Left ventricle myocardium superior (tissue), 1 donor: ENCODE results near the gene ACVR2B. TPM values are rescaled to one million over a fixed set of nuclear protein-coding genes. Genes with fewer than 3 reads are reported as not detected.

Experiments used
- ATAC-seq: fragments of 200-7000 bp; cut with Tn5 transposase; one replicate; pipeline ENCODE4 v1.9.1; 2020; ENCODE audit warnings: mild to moderate bottlenecking, moderate library complexity
- DNase-seq: peaks from one replicate; pipeline ENCODE4 v3.0.0-alpha.2; 2020
- intact Hi-C: fragments of 100-400 bp; cut with micrococcal nuclease; formaldehyde crosslinking; loops from one replicate; pipeline ENCODE4 v1.11.0; 2022
- total RNA-seq: library from RNA; stranded (reverse); fragmentation: NEBNext Ultra II Directional; extraction: Animal tissue kit (Norgen Biotek cat#: 25700); gene quantifications from one replicate; pipeline ENCODE4 v1.2.1, GENCODE V29; 2021
- donor health status: DM: no; HTN: yes; CAD: no; lungs with severe emphysema.

ACVR2B gene
- total RNA-seq, 1 donor from 2014 or later = 4.7 TPM

- intact Hi-C loops = no loop called here
- ATAC-seq = peak; percentile 4
- no peak for DNase-seq
These were observed 2.1 kb downstream of the ACVR2B start for GRCh38 chr3:38455639-38456430.

GRCh38 chr3:38457111-38458003, 3.7 kb downstream of the ACVR2B start:
- DNase-seq = no peak
- intact Hi-C loops = no loop called here

DNA sequence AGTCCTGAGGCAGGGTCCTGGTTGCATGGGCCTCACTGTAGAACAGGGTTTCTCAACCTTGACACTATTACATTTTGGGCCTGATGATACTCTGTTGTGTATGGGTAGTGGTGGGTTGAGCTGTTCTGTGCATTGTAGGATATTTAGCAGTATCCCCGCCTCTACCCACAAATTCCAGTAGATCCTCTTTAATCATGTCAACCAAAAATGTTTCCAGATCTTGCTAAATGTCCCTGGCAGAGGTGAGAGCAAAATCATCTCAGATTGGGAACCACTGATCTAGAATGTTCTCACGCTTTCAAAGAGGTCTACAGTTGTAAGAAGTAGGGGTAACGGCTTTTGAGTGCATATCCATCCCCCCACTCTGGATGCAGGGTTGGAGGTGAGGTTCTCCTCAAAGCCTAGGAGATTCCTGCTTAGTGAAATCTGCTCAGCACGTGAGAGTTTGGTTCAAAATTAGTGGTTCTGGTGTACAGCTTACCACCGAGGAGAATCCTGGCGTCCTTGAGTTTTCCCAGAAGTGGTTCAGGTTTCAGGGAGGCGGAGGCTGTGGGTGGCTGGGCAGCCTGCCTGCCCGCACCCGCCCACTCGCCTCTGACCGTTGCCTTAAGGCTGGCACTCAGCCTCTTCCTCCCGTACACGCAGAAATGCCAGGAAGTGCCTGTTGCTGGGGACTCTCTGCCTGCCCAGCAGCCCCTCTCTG, 5.3 kb downstream of the ACVR2B start:
- intact Hi-C loops = no loop called here
- DNase-seq (peak; percentile 69), ATAC-seq (peak; percentile 48)

More at GRCh38 chr3:38457111-38458003, 3.7 kb downstream of the ACVR2B start:
- ATAC-seq = no peak

GRCh38 chr3:38459499-38460048, 5.9 kb downstream of the ACVR2B start:
- no peak for DNase-seq
- no peak for ATAC-seq
- intact Hi-C loops = no loop called here

GRCh38 chr3:38460377-38461270, 6.9 kb downstream of the ACVR2B start:
- ATAC-seq = peak; percentile 42
- no peak for DNase-seq

GRCh38 chr3:38465588-38466154, 12.0 kb downstream of the ACVR2B start:
- no peak for ATAC-seq
- no peak for DNase-seq
- intact Hi-C loops = no loop called here

More at GRCh38 chr3:38460377-38461270, 6.9 kb downstream of the ACVR2B start:
- intact Hi-C loops = no loop called here

- ATAC-seq = no peak
- intact Hi-C loops = no loop called here
These were observed 15.1 kb downstream of the ACVR2B start for GRCh38 chr3:38468765-38469164.

GRCh38 chr3:38469852-38470251, 16.2 kb downstream of the ACVR2B start:
- intact Hi-C loops = no loop called here
- no peak for ATAC-seq
- DNase-seq = no peak

More at GRCh38 chr3:38468765-38469164, 15.1 kb downstream of the ACVR2B start:
- DNase-seq = no peak

GRCh38 chr3:38471260-38471857, 17.7 kb downstream of the ACVR2B start:
- intact Hi-C loops = no loop called here
- ATAC-seq (no peak), DNase-seq (no peak)

GRCh38 chr3:38472342-38472741, 18.7 kb downstream of the ACVR2B start:
- DNase-seq = no peak
- intact Hi-C loops = no loop called here
- ATAC-seq = no peak

DNA sequence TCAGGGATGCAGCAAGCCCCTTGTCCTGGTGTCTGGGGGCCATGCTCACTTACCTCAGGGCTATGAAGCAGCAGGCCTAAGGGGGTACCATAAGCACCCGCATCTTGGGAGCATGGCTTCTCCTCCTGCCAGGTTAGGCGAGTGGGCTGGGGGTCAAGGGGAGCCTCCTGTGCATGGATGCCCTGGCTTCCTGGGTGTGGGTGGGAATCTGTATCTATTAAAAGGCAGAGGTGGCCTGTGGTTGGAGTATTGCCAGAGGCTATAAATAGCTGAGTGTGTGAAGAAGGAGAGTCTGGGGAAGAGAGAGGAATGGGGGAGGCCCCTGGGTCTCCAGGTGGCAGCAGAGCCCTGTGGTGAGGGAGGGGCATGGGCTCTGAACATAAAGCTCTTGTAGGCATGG, 19.5 kb downstream of the ACVR2B start:
- ATAC-seq = peak; percentile 70
- no peak for DNase-seq
- intact Hi-C loops = no loop called here

DNA sequence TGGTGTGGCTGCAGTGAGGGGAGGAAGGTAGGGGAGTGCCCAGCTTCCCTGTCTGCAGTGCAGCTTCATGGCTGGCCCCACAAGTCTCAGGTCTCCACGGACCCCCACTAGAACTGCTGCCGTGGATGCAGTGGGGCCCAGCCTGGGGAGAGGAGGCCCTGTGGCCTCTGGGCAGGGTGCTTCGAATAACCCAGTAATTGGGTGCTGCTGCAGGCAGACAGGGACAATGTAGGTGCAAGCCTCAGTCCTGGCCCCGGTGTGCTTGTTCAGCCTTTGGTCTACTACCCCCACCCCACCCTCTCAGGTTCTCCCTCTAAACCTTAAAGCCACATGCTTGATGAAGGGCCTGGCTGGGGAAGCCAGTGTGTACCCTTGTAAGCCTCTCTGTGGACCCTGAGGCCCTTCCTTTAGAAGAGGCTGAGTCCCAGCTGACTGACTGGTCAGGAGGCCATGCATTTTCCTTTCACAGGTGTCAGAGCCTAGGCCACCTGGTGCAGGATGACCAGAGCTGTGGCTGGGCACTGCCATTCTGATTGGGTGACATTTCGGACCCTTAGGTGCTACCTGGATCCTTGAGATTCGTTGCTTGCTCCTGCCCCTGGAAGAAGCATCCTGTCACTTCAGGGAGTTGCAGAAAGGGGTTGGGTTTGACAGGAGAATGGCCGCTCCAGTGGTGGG, 21.4 kb downstream of the ACVR2B start:
- no peak for DNase-seq
- ATAC-seq = no peak
- intact Hi-C loops = no loop called here

GRCh38 chr3:38475716-38476115, 22.0 kb downstream of the ACVR2B start:
- ATAC-seq = no peak
- DNase-seq = no peak
- intact Hi-C loops = no loop called here

DNA sequence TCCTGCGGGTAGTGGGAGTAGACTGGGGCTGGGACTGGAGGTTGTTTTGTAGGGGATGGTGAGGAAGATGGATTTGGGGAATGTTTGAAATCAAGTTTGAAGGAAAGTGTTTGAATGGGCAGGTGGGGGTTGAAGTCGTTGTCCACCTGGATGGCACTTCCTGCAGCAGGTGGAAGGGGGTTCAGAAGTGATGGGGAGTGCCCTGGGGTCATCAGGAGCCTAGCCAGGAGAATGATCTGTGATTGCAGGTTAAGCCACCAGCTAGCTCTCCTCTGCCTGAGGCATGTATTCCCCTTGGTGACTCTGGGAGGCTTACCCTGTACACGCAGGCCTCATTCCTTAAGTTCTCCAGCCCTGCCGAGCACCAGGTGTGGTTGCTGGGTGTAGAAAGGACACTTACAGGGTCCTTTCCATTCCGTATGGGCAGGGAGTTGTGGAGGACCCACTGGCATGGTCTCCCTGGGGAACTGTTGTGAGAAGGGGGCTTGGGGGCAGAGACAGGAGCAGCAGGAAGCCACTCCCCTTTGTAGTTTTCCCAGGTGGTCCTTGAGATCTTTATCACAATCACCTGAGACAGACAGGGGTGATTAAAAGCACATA, 22.6 kb downstream of the ACVR2B start:
- intact Hi-C loops = no loop called here
- ATAC-seq (no peak), DNase-seq (no peak)

DNA sequence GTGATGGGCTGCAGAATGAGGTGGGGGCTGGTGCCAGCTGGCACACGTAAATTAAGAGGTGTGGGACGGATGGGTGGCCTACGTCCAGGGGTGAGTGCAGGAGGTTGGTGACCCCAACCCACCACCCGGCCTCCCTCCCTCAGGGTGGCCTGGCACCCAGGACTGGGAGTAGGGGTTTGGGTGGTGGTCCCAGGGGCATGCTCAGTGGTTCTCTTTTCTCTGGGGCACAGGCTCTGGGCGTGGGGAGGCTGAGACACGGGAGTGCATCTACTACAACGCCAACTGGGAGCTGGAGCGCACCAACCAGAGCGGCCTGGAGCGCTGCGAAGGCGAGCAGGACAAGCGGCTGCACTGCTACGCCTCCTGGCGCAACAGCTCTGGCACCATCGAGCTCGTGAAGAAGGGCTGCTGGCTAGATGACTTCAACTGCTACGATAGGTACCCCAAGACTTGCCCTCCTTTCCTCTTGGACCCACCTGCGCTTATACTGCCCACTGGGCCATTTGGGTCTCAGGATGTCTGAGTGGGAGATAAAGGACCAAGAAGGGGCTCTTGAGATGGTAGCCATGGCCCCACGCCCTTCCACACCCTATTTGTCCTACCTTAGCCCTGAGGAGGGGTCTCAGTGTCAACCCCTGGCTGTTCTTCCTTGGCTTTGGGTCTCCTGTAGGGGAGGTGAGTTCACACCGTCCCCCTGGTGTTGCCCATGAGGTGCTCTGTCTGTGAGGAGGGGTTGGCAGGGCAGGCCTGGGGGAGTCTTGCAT, 23.5 kb downstream of the ACVR2B start:
- intact Hi-C loops = no loop called here
- no peak for ATAC-seq
- no peak for DNase-seq

GRCh38 chr3:38477839-38478450, 24.3 kb downstream of the ACVR2B start:
- intact Hi-C loops = no loop called here
- ATAC-seq (no peak), DNase-seq (no peak)
